ENCODE results near the gene RPS6KA4.

- TF ChIP-seq CTCF (IDR thresholded peaks at IDR 0.05 in 8 of 11, conservative IDR thresholded peaks at IDR 0.05 in 3 of 11) (no peak), POLR2A (IDR thresholded peaks at IDR 0.05) (no peak)
Measured at GRCh38 chr11:64419257-64419790, 60.4 kb downstream of the RPS6KA4 start.
